ENCODE measurements around the gene ZBTB7C. TPM values are rescaled to one million over a fixed set of nuclear protein-coding genes. Genes with fewer than 3 reads are reported as not detected.
A peak's percentile ranks its signal among the peaks of the same experiment; 100 is the strongest.

ZBTB7C gene
- total and polyA plus RNA-seq, 9 donors: 1.5 to 26.6 (median 15.7) TPM

- no peaks in the 10 kb centered on the region for H3K27me3 ChIP-seq
- no peak for DNase-seq
- no peak overlapping the region for H3K27ac ChIP-seq
- H3K4me3 ChIP-seq: no peak overlapping the region
- no peaks in the 10 kb centered on the region for H3K36me3 ChIP-seq
- 65 to 76% (median 70%) methylated on average over 3 of the region's 3 CpGs for WGBS, 3 donors
- TF ChIP-seq POLR2A (IDR thresholded peaks at IDR 0.05) (no peak), CTCF (IDR thresholded peaks at IDR 0.05) (no peak), EP300 (IDR thresholded peaks at IDR 0.05) (no peak)
- H3K9me3 ChIP-seq: no peaks in the 10 kb centered on the region
- intact Hi-C loops (cut with DNase I): no loop called here
- H3K4me1 ChIP-seq (ENCODE audit: insufficient read depth): no peaks in the 10 kb centered on the region
Observed at GRCh38 chr18:48238636-48239035, 170.5 kb downstream of the ZBTB7C start.

- no peaks in the 10 kb centered on the region for H3K36me3 ChIP-seq
- H3K27ac ChIP-seq: no peak overlapping the region
- TF ChIP-seq CTCF (IDR thresholded peaks at IDR 0.05): no peak
- TF ChIP-seq EP300 (IDR thresholded peaks at IDR 0.05): no peak
- no peak for TF ChIP-seq POLR2A (IDR thresholded peaks at IDR 0.05)
- no peaks in the 10 kb centered on the region for H3K4me1 ChIP-seq (ENCODE audit: insufficient read depth)
- no peaks in the 10 kb centered on the region for H3K27me3 ChIP-seq
- no peak for DNase-seq
- 17 to 33% (median 30%) methylated on average over 3 of the region's 3 CpGs for WGBS, 3 donors
- no peaks in the 10 kb centered on the region for H3K9me3 ChIP-seq
- intact Hi-C loops (cut with DNase I): no loop called here
- H3K4me3 ChIP-seq: no peak overlapping the region
Observed at GRCh38 chr18:48238206-48238605, 171.0 kb downstream of the ZBTB7C start.

GRCh38 chr18:48236822-48237221, 172.4 kb downstream of the ZBTB7C start:
- no peaks in the 10 kb centered on the region for H3K4me1 ChIP-seq (ENCODE audit: insufficient read depth)
- H3K27me3 ChIP-seq: no peaks in the 10 kb centered on the region
- intact Hi-C loops (cut with DNase I): no loop called here
- no peaks in the 10 kb centered on the region for H3K9me3 ChIP-seq
- no peak overlapping the region for H3K27ac ChIP-seq
- H3K4me3 ChIP-seq: no peak overlapping the region
- 83 to 89% (median 88%) methylated on average over 2 of the region's 2 CpGs for WGBS, 3 donors
- H3K36me3 ChIP-seq: no peaks in the 10 kb centered on the region
- no peak for TF ChIP-seq CTCF (IDR thresholded peaks at IDR 0.05)
- TF ChIP-seq POLR2A (IDR thresholded peaks at IDR 0.05): no peak
- TF ChIP-seq EP300 (IDR thresholded peaks at IDR 0.05): no peak
- no peak for DNase-seq

GRCh38 chr18:48230467-48231113, 178.6 kb downstream of the ZBTB7C start:
- H3K4me1 ChIP-seq (ENCODE audit: insufficient read depth): peaks cover 21% of the 10 kb centered on the region
- H3K27ac ChIP-seq: no peak overlapping the region
- 87 to 91% (median 88%) methylated on average over 7 of the region's 7 CpGs for WGBS, 3 donors
- H3K4me3 ChIP-seq: no peak overlapping the region
- intact Hi-C loops (cut with DNase I): no loop called here
- no peak for TF ChIP-seq EP300 (IDR thresholded peaks at IDR 0.05)
- no peak for TF ChIP-seq POLR2A (IDR thresholded peaks at IDR 0.05)
- TF ChIP-seq CTCF (IDR thresholded peaks at IDR 0.05): no peak
- DNase-seq: peak in 2 of 5 donors; percentile 35 to 64
- no peaks in the 10 kb centered on the region for H3K27me3 ChIP-seq
- no peaks in the 10 kb centered on the region for H3K9me3 ChIP-seq
- no peaks in the 10 kb centered on the region for H3K36me3 ChIP-seq
